HepG2 (cell line): ENCODE data around the gene DCPS. TPM values are rescaled to one million over a fixed set of nuclear protein-coding genes. Genes with fewer than 3 reads are reported as not detected.
A peak's percentile ranks its signal among the peaks of the same experiment; 100 is the strongest.

ENCODE experiments used
- ATF4 ChIP-seq, 2 experiments: fragments of 450-650 bp in 1 of 2; sonication (generic) in 1 of 2; formaldehyde crosslinking; IDR thresholded peaks; 2 replicates each; pipeline versions ENCODE4 v1.5.0 to v1.8.0; 2020 to 2022; ENCODE audit warnings: mild to moderate bottlenecking in 1 of 2, missing genetic modification reagents in 1 of 2
- ELF1 ChIP-seq: sonication (generic); formaldehyde crosslinking; IDR thresholded peaks from 2 replicates; pipeline ENCODE4 v1.4.0; 2020; ENCODE audit warnings: missing genetic modification reagents
- HOXA7 ChIP-seq: sonication (generic); formaldehyde crosslinking; IDR thresholded peaks from 2 replicates; pipeline ENCODE4 v1.8.1; 2022; ENCODE audit warnings: mild to moderate bottlenecking, missing genetic modification reagents, moderate library complexity
- KDM4B ChIP-seq: sonication (generic); formaldehyde crosslinking; IDR thresholded peaks from 2 replicates; pipeline ENCODE4 v1.4.0; 2020; ENCODE audit warnings: missing genetic modification reagents
- KIAA2018 ChIP-seq: sonication (generic); formaldehyde crosslinking; IDR thresholded peaks from 2 replicates; pipeline ENCODE4 v1.5.0; 2020; ENCODE audit warnings: mild to moderate bottlenecking, missing genetic modification reagents, borderline replicate concordance
- NFE2L2 ChIP-seq: fragments of 150-350 bp; IDR thresholded peaks from 2 replicates; pipeline ENCODE4 v1.6.1; 2014; ENCODE audit warnings: low read length
- PAX8 ChIP-seq: sonication (generic); formaldehyde crosslinking; IDR thresholded peaks from 2 replicates; pipeline ENCODE4 v1.8.0; 2022; ENCODE audit warnings: mild to moderate bottlenecking, missing genetic modification reagents, borderline replicate concordance
- SMC3 ChIP-seq: IDR thresholded peaks from 2 replicates; pipeline ENCODE4 v1.6.1; 2011; ENCODE audit warnings: low read length, improper control_type of control experiment
- YY1 ChIP-seq: IDR thresholded peaks from 2 replicates; pipeline ENCODE4 v1.6.1; 2011; ENCODE audit warnings: low read length, low read depth, moderate library complexity, mild to moderate bottlenecking; ENCODE audit not compliant: insufficient read depth, insufficient replicate concordance
- ZBTB46 ChIP-seq: sonication (generic); formaldehyde crosslinking; IDR thresholded peaks from 2 replicates; pipeline ENCODE4 v1.4.0; 2020; ENCODE audit warnings: mild to moderate bottlenecking, missing genetic modification reagents, borderline replicate concordance
- ZNF33B ChIP-seq: sonication (generic); formaldehyde crosslinking; IDR thresholded peaks from 2 replicates; pipeline ENCODE4 v1.5.1; 2020; ENCODE audit warnings: mild to moderate bottlenecking, missing genetic modification reagents
- ZNF34 ChIP-seq: sonication (generic); formaldehyde crosslinking; IDR thresholded peaks from 2 replicates; pipeline ENCODE4 v1.4.0; 2020; ENCODE audit warnings: mild to moderate bottlenecking, missing genetic modification reagents, borderline replicate concordance
- ZNF574 ChIP-seq: sonication (generic); formaldehyde crosslinking; IDR thresholded peaks from 2 replicates; pipeline ENCODE4 v1.4.0; 2020; ENCODE audit warnings: missing genetic modification reagents
- ZZZ3 ChIP-seq: sonication (generic); formaldehyde crosslinking; IDR thresholded peaks from 2 replicates; pipeline ENCODE4 v1.4.0; 2020; ENCODE audit warnings: missing genetic modification reagents, mild to moderate bottlenecking, borderline replicate concordance
- polyA plus RNA-seq, 8 experiments: library from polyadenylated mRNA; depleted of rRNA in 3 of 8; stranded (reverse) in 7 of 8; unstranded in 1 of 8; fragments of >200 nt; fragmentation: Illumina TruSeq in 4 of 8; extraction: Trizol in 4 of 8; gene quantifications; 2 replicates each; pipeline versions ENCODE4 v1.2.1 to v1.2.3, GENCODE V29; 2011 to 2016; ENCODE audit warnings: low read depth in 4 of 8, missing spikeins in 1 of 8, mixed read lengths in 1 of 8; ENCODE audit not compliant: insufficient read depth in 1 of 8
- total RNA-seq, 5 experiments: library from RNA; depleted of rRNA; stranded (reverse); fragments of >200 nt; fragmentation: Illumina TruSeq; extraction: Trizol; gene quantifications; 2 replicates each; pipeline ENCODE4 v1.2.3, GENCODE V29; 2016; ENCODE audit warnings: low read depth in 1 of 5

The DCPS gene
- total and polyA plus RNA-seq, 2 of the 13 experiments (the other 11 are each of a cell fraction or from before 2014, with no cell fraction given): 21.9 to 22.5 TPM

- TF ChIP-seq KIAA2018 (CRISPR knock-in tag) (no peak), HOXA7 (CRISPR knock-in tag) (no peak), ZZZ3 (CRISPR knock-in tag) (peak; percentile 93; the same call in 1 of the 2 replicates), ZBTB46 (CRISPR knock-in tag) (peak; percentile 73; the same call in 1 of the 2 replicates), PAX8 (CRISPR knock-in tag) (peak; percentile 86; the same call in 1 of the 2 replicates), ELF1 (CRISPR knock-in tag) (peak; percentile 97), NFE2L2 (no peak), ZNF574 (CRISPR knock-in tag) (peak; percentile 91), ZNF34 (CRISPR knock-in tag) (0 out of 2 replicates have a peak, but pooled peaks have one; percentile 61), KDM4B (no peak; the same call in 1 of the 2 replicates), ATF4 (CRISPR knock-in tag; IDR thresholded peaks at IDR 0.05) (peak in 1 of 2 experiments; percentile 57; a peak in 1 of 4 replicates), YY1 (peak; percentile 89), SMC3 (no peak), ZNF33B (CRISPR knock-in tag) (0 out of 2 replicates have a peak, but pooled peaks have one; percentile 56)
Measured at GRCh38 chr11:126268708-126269579, 34.9 kb upstream of the DCPS start, which contains the start of the genes FOXRED1 and SRPRA (continued).
